ENCODE measurements around the gene SASH3. TPM values are rescaled to one million over a fixed set of nuclear protein-coding genes. Genes with fewer than 3 reads are reported as not detected.

The SASH3 gene
- polyA plus RNA-seq, 12 donors: 1.7 to 8.8 (median 2.4) TPM; not detected in 2

Other genes starting within 250 kb of the SASH3 start
- 10 to 100 TPM in 10 of 12 donors, 1 to 10 TPM in 1, not detected in 1; 10.0 to 18.2 (median 14.2) TPM for gene OCRL, start 239.7 kb upstream of the SASH3 start, polyA plus RNA-seq (ENCODE audit: insufficient read length in 12 of 12)
- gene APLN, start 125.0 kb upstream of the SASH3 start, polyA plus RNA-seq (ENCODE audit: insufficient read length in 12 of 12): 10 to 100 TPM in 9 of 12 donors, 1 to 10 TPM in 2, not detected in 1; 7.6 to 21.9 (median 14.2) TPM
- 10 to 100 TPM in 1 of 12 donors, 1 to 10 TPM in 10, not detected in 1; 2.7 to 44.5 (median 3.9) TPM for gene XPNPEP2, start 41.0 kb upstream of the SASH3 start, polyA plus RNA-seq (ENCODE audit: insufficient read length in 12 of 12)
- gene ZDHHC9, start 63.9 kb downstream of the SASH3 start, polyA plus RNA-seq (ENCODE audit: insufficient read length in 12 of 12): 10 to 100 TPM in 11 of 12 donors, not detected in 1; 28.6 to 50.0 (median 32.7) TPM
- 10 to 100 TPM in 11 of 12 donors, not detected in 1; 21.2 to 29.1 (median 22.8) TPM for gene UTP14A, start 126.2 kb downstream of the SASH3 start, polyA plus RNA-seq (ENCODE audit: insufficient read length in 12 of 12)
- gene BCORL1, start 202.7 kb downstream of the SASH3 start, polyA plus RNA-seq (ENCODE audit: insufficient read length in 12 of 12): 10 to 100 TPM in 10 of 12 donors, 1 to 10 TPM in 1, not detected in 1; 9.4 to 22.6 (median 14.8) TPM